Activated naive CD8-positive, alpha-beta T cell treated with anti-CD3 and anti-CD28 coated beads for 36 hours (primary cell): ENCODE results near the gene MAGI1. TPM values are rescaled to one million over a fixed set of nuclear protein-coding genes. Genes with fewer than 3 reads are reported as not detected.

Experiments
- DNase-seq: peaks from one replicate; pipeline ENCODE4 v3.0.0; 2021
- H3K27ac Mint-ChIP-seq: one replicate; pipeline ENCODE4 v1.8.0; 2022; ENCODE audit warnings: mild to moderate bottlenecking, moderate library complexity, mixed read lengths
- H3K27me3 Mint-ChIP-seq: one replicate; pipeline ENCODE4 v1.8.0; 2022; ENCODE audit warnings: mild to moderate bottlenecking, mixed read lengths
- H3K36me3 Mint-ChIP-seq: one replicate; pipeline ENCODE4 v1.8.0; 2021; ENCODE audit warnings: mild to moderate bottlenecking, mixed read lengths
- H3K4me1 Mint-ChIP-seq: one replicate; pipeline ENCODE4 v1.8.0; 2021; ENCODE audit warnings: mixed read lengths
- H3K4me3 Mint-ChIP-seq: one replicate; pipeline ENCODE4 v1.8.0; 2022; ENCODE audit warnings: mild to moderate bottlenecking, moderate library complexity, mixed read lengths
- H3K9me3 Mint-ChIP-seq: one replicate; pipeline ENCODE4 v1.8.0; 2022; ENCODE audit warnings: mixed read lengths
- total RNA-seq, 2 experiments: library from RNA; stranded (reverse); gene quantifications; one replicate each; pipeline ENCODE4 v1.2.3, GENCODE V29; 2021

MAGI1 gene
- total RNA-seq, 2 experiments from 2014 or later, result 0.12 to 0.16 TPM

- H3K36me3 Mint-ChIP-seq, result no peaks in the 10 kb centered on the region
- peaks cover 4% of the 10 kb centered on the region for H3K27me3 Mint-ChIP-seq
- no peaks in the 10 kb centered on the region for H3K9me3 Mint-ChIP-seq
- no peaks in the 10 kb centered on the region for H3K4me1 Mint-ChIP-seq
- no peak for DNase-seq
- H3K27ac Mint-ChIP-seq, result no peak overlapping the region
- H3K4me3 Mint-ChIP-seq, result no peak overlapping the region
These were observed 602.1 kb downstream of the MAGI1 start for GRCh38 chr3:65436580-65436979.

DNA sequence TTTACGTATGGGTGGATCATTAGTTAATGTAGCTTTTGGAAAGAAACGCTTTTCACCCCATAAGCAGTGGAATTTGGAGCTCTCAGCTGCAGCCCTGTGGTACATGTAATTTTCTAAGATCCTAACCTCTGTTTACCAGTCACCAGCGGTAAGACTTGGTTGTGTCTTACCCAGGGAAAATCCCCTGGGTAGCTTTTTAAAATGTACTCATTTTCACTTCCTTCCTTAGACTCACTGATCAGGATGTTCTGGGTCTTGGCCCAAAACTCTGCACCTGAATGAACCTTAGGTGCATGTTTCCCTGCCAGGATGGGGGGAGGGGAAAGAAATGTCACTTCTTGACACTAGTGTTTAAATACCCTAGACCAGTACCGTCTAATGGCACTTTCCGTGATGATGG is 605.2 kb downstream of the MAGI1 start:
- DNase-seq, result no peak
- H3K27ac Mint-ChIP-seq, result no peak overlapping the region
- no peaks in the 10 kb centered on the region for H3K9me3 Mint-ChIP-seq
- no peaks in the 10 kb centered on the region for H3K36me3 Mint-ChIP-seq
- H3K4me3 Mint-ChIP-seq, result no peak overlapping the region
- H3K4me1 Mint-ChIP-seq, result no peaks in the 10 kb centered on the region
- H3K27me3 Mint-ChIP-seq, result peaks cover 4% of the 10 kb centered on the region

DNA sequence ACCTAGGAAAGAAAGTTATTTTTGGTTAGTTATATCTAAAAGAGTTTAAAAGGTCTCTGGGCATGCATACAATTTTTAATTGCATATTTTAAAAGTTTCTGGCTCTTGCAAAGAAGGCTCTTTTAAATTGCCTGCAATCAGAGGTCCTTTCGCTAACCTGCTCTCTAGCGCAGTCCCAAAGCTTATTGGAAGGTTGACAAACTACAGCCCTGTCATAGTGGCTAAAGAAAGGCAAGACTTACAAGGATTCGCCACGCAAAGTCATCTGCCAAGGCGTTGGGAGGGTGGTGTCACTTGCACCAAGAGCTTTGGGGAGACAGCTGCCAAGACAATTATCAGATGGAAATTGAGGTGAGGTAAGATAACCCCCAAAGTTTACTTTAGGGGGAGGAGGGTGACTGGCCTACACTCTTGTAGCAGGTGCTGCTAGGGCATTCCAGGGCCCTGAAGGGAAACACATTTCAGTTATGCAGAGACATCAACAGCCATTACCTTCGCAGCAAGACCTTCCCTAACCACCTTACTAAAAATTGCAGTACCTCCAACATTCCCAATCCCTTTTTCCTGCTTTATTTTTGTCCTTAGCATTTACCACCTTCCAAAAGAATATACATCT is 606.2 kb downstream of the MAGI1 start:
- peaks cover 3% of the 10 kb centered on the region for H3K27me3 Mint-ChIP-seq
- no peaks in the 10 kb centered on the region for H3K9me3 Mint-ChIP-seq
- no peak for DNase-seq
- no peaks in the 10 kb centered on the region for H3K36me3 Mint-ChIP-seq
- H3K27ac Mint-ChIP-seq, result no peak overlapping the region
- H3K4me1 Mint-ChIP-seq, result no peaks in the 10 kb centered on the region
- no peak overlapping the region for H3K4me3 Mint-ChIP-seq

- H3K27ac Mint-ChIP-seq, result no peak overlapping the region
- no peaks in the 10 kb centered on the region for H3K27me3 Mint-ChIP-seq
- no peak for DNase-seq
- H3K36me3 Mint-ChIP-seq, result no peaks in the 10 kb centered on the region
- no peaks in the 10 kb centered on the region for H3K4me1 Mint-ChIP-seq
- no peaks in the 10 kb centered on the region for H3K9me3 Mint-ChIP-seq
- no peak overlapping the region for H3K4me3 Mint-ChIP-seq
These were observed 612.8 kb downstream of the MAGI1 start for GRCh38 chr3:65425880-65426279.

DNA sequence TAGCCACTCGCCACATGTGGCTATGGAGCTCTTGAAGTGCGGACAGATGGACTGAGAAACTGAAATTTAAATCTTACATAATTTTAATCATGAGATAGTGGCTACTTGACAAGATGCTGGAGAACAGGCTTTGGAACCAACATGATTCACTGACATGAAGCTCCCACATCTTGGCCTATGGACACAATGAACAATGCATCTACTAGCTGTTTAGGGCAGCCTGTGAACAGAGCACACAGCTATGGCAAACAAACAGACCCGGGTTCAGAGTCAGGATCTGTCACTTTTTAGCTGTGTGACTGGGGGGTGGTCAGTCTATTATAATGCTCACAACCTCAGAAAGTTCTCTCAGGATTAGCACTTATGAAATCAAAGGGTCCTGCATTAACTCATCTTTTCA is 616.6 kb downstream of the MAGI1 start:
- Mint-ChIP-seq H3K36me3 (no peaks in the 10 kb centered on the region), H3K27me3 (no peaks in the 10 kb centered on the region), H3K4me1 (no peaks in the 10 kb centered on the region), H3K9me3 (no peaks in the 10 kb centered on the region), H3K27ac (no peak overlapping the region), H3K4me3 (no peak overlapping the region)
- no peak for DNase-seq

- Mint-ChIP-seq H3K27ac (no peak overlapping the region), H3K4me1 (no peaks in the 10 kb centered on the region), H3K4me3 (no peak overlapping the region), H3K27me3 (no peaks in the 10 kb centered on the region), H3K9me3 (no peaks in the 10 kb centered on the region), H3K36me3 (no peaks in the 10 kb centered on the region)
- no peak for DNase-seq
These were observed 619.5 kb downstream of the MAGI1 start for GRCh38 chr3:65419233-65419632.

- no peak overlapping the region for H3K27ac Mint-ChIP-seq
- no peaks in the 10 kb centered on the region for H3K27me3 Mint-ChIP-seq
- H3K9me3 Mint-ChIP-seq, result no peaks in the 10 kb centered on the region
- no peaks in the 10 kb centered on the region for H3K36me3 Mint-ChIP-seq
- H3K4me3 Mint-ChIP-seq, result no peak overlapping the region
- no peak for DNase-seq
- H3K4me1 Mint-ChIP-seq, result no peaks in the 10 kb centered on the region
These were observed 624.8 kb downstream of the MAGI1 start for GRCh38 chr3:65413891-65414290.

GRCh38 chr3:65412588-65412987 is 626.1 kb downstream of the MAGI1 start:
- Mint-ChIP-seq H3K4me3 (no peak overlapping the region), H3K27ac (no peak overlapping the region), H3K36me3 (no peaks in the 10 kb centered on the region), H3K9me3 (no peaks in the 10 kb centered on the region), H3K4me1 (no peaks in the 10 kb centered on the region), H3K27me3 (no peaks in the 10 kb centered on the region)
- DNase-seq, result no peak

DNA sequence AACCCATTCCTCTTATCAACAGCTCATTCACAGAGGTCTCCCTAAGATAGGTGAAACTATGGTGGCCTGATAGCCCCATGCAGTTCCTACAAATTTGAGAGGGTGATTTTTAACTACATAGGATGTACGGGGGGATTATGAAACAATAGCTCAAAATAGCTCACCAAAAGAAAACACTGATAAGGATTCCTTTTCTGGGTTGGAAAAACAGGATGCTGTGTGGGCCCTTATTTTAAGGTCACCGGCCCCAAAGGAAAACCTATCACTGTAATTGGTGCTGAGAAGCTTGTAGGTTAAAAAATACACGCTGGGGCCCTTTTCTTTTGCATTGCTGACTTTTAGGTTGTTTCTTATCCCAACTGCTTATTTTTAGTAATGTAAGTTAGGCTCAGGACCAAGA is 627.4 kb downstream of the MAGI1 start:
- Mint-ChIP-seq H3K27ac (no peak overlapping the region), H3K9me3 (no peaks in the 10 kb centered on the region), H3K27me3 (no peaks in the 10 kb centered on the region), H3K4me3 (no peak overlapping the region), H3K4me1 (no peaks in the 10 kb centered on the region), H3K36me3 (no peaks in the 10 kb centered on the region)
- DNase-seq, result no peak

- Mint-ChIP-seq H3K36me3 (no peaks in the 10 kb centered on the region), H3K4me1 (no peaks in the 10 kb centered on the region), H3K4me3 (no peak overlapping the region), H3K27me3 (no peaks in the 10 kb centered on the region), H3K9me3 (no peaks in the 10 kb centered on the region), H3K27ac (no peak overlapping the region)
- no peak for DNase-seq
These were observed 629.5 kb downstream of the MAGI1 start for GRCh38 chr3:65409176-65409569.

DNA sequence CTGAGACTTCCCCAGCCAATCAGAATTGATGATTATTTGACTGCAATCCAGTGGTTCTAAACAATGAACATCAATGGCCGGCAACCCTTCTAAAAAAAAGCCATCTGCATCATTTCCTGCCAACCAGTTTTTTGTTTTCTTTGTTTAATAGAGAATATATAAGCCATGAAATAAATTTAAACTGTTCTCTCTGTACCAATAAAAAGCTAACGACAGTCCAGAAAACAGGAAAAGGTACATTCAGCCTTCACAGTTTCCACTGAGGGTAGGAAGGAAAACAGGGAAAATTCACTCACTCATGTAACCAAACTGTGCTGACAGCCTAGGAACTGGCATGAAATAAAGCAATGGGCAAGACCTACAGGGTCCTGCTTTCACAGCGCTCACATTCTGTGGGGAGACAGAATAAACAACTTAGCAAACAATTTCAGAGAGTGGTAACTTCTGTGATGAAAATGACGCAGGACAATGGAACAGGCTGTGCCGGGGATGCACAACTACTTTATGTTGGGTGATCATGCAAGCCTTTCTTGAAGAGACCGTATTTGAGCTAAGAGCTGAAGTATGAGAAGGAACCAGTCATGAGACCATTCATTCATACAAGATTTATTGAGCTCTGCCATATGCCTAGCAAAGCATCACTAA is 630.1 kb downstream of the MAGI1 start:
- H3K36me3 Mint-ChIP-seq, result no peaks in the 10 kb centered on the region
- H3K27ac Mint-ChIP-seq, result no peak overlapping the region
- no peaks in the 10 kb centered on the region for H3K9me3 Mint-ChIP-seq
- DNase-seq, result no peak
- H3K27me3 Mint-ChIP-seq, result no peaks in the 10 kb centered on the region
- no peaks in the 10 kb centered on the region for H3K4me1 Mint-ChIP-seq
- no peak overlapping the region for H3K4me3 Mint-ChIP-seq

- Mint-ChIP-seq H3K9me3 (no peaks in the 10 kb centered on the region), H3K4me1 (no peaks in the 10 kb centered on the region), H3K36me3 (no peaks in the 10 kb centered on the region), H3K27ac (no peak overlapping the region), H3K4me3 (no peak overlapping the region), H3K27me3 (no peaks in the 10 kb centered on the region)
- no peak for DNase-seq
These were observed 632.2 kb downstream of the MAGI1 start for GRCh38 chr3:65406470-65406869.

GRCh38 chr3:65402597-65402996 is 636.1 kb downstream of the MAGI1 start:
- H3K9me3 Mint-ChIP-seq, result no peaks in the 10 kb centered on the region
- H3K4me1 Mint-ChIP-seq, result no peaks in the 10 kb centered on the region
- no peak for DNase-seq
- no peak overlapping the region for H3K27ac Mint-ChIP-seq
- H3K36me3 Mint-ChIP-seq, result no peaks in the 10 kb centered on the region
- H3K27me3 Mint-ChIP-seq, result no peaks in the 10 kb centered on the region
- H3K4me3 Mint-ChIP-seq, result no peak overlapping the region

DNA sequence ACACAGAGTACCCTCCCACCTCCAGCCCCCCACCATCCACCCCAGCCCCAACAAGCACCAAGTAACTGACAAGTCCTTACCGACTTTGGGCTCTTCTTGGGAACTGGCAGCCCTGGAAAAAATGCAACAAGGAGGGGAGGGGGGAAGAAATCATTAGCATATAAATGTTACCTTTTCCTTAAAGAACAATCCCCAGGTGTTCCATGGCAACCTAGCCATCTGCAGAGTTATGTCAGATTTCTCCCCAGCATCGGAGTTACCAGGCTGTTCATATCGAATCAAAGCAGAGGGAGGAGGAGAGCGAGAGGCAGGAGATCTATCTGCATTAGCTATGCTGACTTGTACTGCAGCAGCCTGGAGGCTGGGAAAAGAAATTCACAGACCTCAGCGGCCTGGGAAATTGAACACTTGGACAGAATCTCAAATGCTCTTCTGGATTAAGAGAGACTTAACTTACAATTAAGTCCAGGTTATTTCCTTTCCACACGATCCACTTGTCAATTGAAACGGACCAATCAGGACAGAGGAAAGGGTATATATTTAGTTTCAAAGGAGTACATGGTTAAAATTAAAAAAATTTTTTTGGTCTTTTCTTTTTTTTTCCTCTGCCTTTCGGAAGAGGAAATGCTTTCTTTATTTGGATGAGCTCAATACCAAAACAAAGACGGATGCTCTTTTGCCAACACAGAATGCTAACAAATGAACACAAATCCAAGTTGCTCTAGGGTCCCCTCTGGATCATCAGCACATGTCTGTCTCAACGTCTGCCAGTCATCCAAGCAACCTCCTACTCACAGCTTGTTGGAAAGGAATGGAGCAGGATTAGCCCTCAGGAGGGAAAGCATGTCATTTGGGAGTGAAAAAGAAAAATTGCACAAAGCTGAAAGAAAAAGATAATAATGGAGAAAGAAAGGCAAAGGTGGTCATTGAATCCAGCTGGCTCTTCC is 637.1 kb downstream of the MAGI1 start:
- no peak for DNase-seq
- no peaks in the 10 kb centered on the region for H3K9me3 Mint-ChIP-seq
- no peaks in the 10 kb centered on the region for H3K27me3 Mint-ChIP-seq
- H3K4me1 Mint-ChIP-seq, result no peaks in the 10 kb centered on the region
- no peak overlapping the region for H3K27ac Mint-ChIP-seq
- H3K4me3 Mint-ChIP-seq, result no peak overlapping the region
- no peaks in the 10 kb centered on the region for H3K36me3 Mint-ChIP-seq

- Mint-ChIP-seq H3K27ac (no peak overlapping the region), H3K4me1 (no peaks in the 10 kb centered on the region), H3K36me3 (no peaks in the 10 kb centered on the region), H3K4me3 (no peak overlapping the region), H3K9me3 (no peaks in the 10 kb centered on the region), H3K27me3 (no peaks in the 10 kb centered on the region)
- no peak for DNase-seq
These were observed 637.8 kb downstream of the MAGI1 start for GRCh38 chr3:65400899-65401298.
